Measurements from ENCODE around the gene STXBP4. TPM values are rescaled to one million over a fixed set of nuclear protein-coding genes. Genes with fewer than 3 reads are reported as not detected.
A peak's percentile ranks its signal among the peaks of the same experiment; 100 is the strongest.

STXBP4 gene
- total RNA-seq, 4 donors from 2014 or later = 8.0 to 57.6 (median 18.8) TPM

DNA sequence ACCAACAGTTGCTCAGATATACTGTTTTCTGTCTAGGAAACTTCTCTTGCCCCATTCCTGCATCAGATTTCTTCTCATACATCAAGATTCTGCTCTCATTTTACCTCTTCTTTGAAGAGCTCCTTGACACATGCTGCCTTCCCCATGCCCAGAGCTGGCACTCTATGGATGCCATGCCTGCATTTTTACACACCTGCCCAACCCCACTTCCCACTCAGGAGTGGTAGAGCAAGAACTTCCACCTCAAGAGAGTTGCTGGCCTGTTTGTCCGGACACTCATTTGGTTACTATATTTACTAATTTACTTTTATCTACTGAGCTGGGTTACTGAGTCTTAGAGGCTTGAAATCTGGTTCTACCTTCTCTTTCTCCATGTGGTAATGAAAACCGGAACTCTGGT is 197.9 kb downstream of the STXBP4 start:
- Histone ChIP-seq H3K4me1 (peaks cover 0 to 6% (median 0%) of the 10 kb centered on the region in 4 donors), H3K4me3 (no peak overlapping the region), H3K36me3 (no peaks in the 10 kb centered on the region), H3K9me3 (no peaks in the 10 kb centered on the region), H3K27ac (no peak overlapping the region), H3K27me3 (no peaks in the 10 kb centered on the region)
- no peak for TF ChIP-seq CTCF (IDR thresholded peaks at IDR 0.05)
- TF ChIP-seq POLR2A (IDR thresholded peaks at IDR 0.05) = no peak
- no peak for DNase-seq

DNA sequence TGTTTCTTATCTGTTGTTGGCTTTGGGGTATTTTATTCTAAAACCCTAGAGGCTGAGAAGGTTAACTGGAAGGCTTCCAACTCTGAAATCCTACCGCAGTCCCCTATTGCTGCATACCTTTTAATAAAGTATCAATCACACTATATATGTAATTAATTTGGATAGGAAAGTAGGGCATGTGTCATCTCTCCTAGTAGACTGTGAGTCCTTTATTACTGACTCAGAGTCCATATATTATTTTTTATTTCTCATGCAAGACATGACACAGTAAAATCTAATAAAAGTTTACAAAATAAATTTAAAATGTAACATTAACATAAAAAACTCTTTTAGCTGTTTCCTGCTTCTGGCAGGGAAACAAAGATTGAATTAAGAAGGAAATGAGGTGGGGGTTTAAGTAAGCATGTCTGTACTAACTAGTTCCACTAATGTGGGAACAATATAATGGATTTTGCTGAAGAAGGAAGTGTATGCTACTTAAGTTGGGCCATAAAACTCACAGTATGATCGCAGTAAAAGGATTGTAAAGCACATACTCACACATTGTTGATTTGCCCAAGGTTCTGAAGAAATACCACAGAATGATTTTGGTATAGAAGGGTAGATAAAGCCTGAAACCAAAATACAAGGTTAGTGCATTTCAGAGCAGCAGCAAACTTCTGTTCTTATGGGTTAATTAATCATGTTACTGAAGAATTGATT is 198.6 kb downstream of the STXBP4 start:
- Histone ChIP-seq H3K27ac (peak overlapping the region in 1 of 4 donors; percentile 38), H3K27me3 (no peaks in the 10 kb centered on the region), H3K4me1 (peaks cover 0 to 6% (median 0%) of the 10 kb centered on the region in 4 donors), H3K36me3 (no peaks in the 10 kb centered on the region), H3K9me3 (no peaks in the 10 kb centered on the region), H3K4me3 (no peak overlapping the region)
- DNase-seq = no peak
- TF ChIP-seq POLR2A (IDR thresholded peaks at IDR 0.05) (no peak), CTCF (IDR thresholded peaks at IDR 0.05) (no peak)

- TF ChIP-seq POLR2A (IDR thresholded peaks at IDR 0.05) = no peak
- no peak for TF ChIP-seq CTCF (IDR thresholded peaks at IDR 0.05)
- no peak overlapping the region for H3K27ac ChIP-seq
Measured at GRCh38 chr17:55168958-55169687, 200.6 kb downstream of the STXBP4 start.

GRCh38 chr17:55171634-55172328 is 203.2 kb downstream of the STXBP4 start:
- no peak overlapping the region for H3K27ac ChIP-seq
- no peaks in the 10 kb centered on the region for H3K36me3 ChIP-seq
- H3K9me3 ChIP-seq = no peaks in the 10 kb centered on the region
- peaks cover 0 to 6% (median 0%) of the 10 kb centered on the region in 4 donors for H3K4me1 ChIP-seq
- H3K27me3 ChIP-seq = no peaks in the 10 kb centered on the region
- no peak for DNase-seq
- TF ChIP-seq CTCF (IDR thresholded peaks at IDR 0.05) (no peak), POLR2A (IDR thresholded peaks at IDR 0.05) (no peak)
- no peak overlapping the region for H3K4me3 ChIP-seq

More at GRCh38 chr17:55168958-55169687, 200.6 kb downstream of the STXBP4 start:
- no peaks in the 10 kb centered on the region for H3K36me3 ChIP-seq
- no peak for DNase-seq
- peaks cover 0 to 6% (median 0%) of the 10 kb centered on the region in 4 donors for H3K4me1 ChIP-seq
- no peak overlapping the region for H3K4me3 ChIP-seq
- no peaks in the 10 kb centered on the region for H3K27me3 ChIP-seq
- no peaks in the 10 kb centered on the region for H3K9me3 ChIP-seq

GRCh38 chr17:55172612-55173011 is 204.0 kb downstream of the STXBP4 start:
- no peak for DNase-seq
- Histone ChIP-seq H3K27ac (no peak overlapping the region), H3K36me3 (no peaks in the 10 kb centered on the region), H3K4me3 (no peak overlapping the region), H3K9me3 (no peaks in the 10 kb centered on the region), H3K4me1 (peaks cover 0 to 6% (median 0%) of the 10 kb centered on the region in 4 donors), H3K27me3 (no peaks in the 10 kb centered on the region)
- TF ChIP-seq POLR2A (IDR thresholded peaks at IDR 0.05) (no peak), CTCF (IDR thresholded peaks at IDR 0.05) (no peak)
